Ovary (tissue), 3 donors: ENCODE results near the gene FEZF2.

ENCODE experiments used
- CTCF ChIP-seq, 3 donors: fragments of 450-650 bp in 2 of 3; fragments of 200-600 bp in 1 of 3; IDR thresholded peaks; one replicate each; pipeline versions ENCODE4 v1.5.1 to v1.8.0; 2016 to 2022; ENCODE audit warnings: antibody characterized with exemption in 3 of 3, mild to moderate bottlenecking in 1 of 3
- EP300 ChIP-seq: sonication (generic); formaldehyde crosslinking; IDR thresholded peaks from one replicate; pipeline ENCODE4 v1.6.1; 2017; ENCODE audit warnings: antibody characterized with exemption
- POLR2A ChIP-seq: fragments of 450-650 bp; IDR thresholded peaks from one replicate; pipeline ENCODE4 v1.6.1; 2017; ENCODE audit warnings: antibody characterized with exemption, mild to moderate bottlenecking, moderate library complexity
- donor health status: DM: no; HTN: no; CAD: no.

GRCh38 chr3:62368290-62368704, 5.1 kb downstream of the FEZF2 start:
- no peak for TF ChIP-seq CTCF (IDR thresholded peaks at IDR 0.05)
- TF ChIP-seq POLR2A = no peak
- no peak for TF ChIP-seq EP300
